Epithelial cell of esophagus (primary cell): ENCODE measurements around the gene TRIM14.
A peak's percentile ranks its signal among the peaks of the same experiment; 100 is the strongest.
"Not testable (repeated sequence)": the region's sequence is repeated elsewhere in the genome, so short reads cannot be mapped to it uniquely, and the experiment has no call there.

ENCODE experiments used
- DNase-seq: peaks from one replicate; pipeline ENCODE4 v3.0.0; 2010; ENCODE audit warnings: low read depth
- H3K4me3 ChIP-seq: 2 replicates; pipeline ENCODE4 v1.5.1; 2011; ENCODE audit warnings: mild to moderate bottlenecking, low read length, control low read depth
- CTCF ChIP-seq: IDR thresholded peaks from 2 replicates; pipeline ENCODE4 v1.5.1; 2011; ENCODE audit warnings: low read depth, mild to moderate bottlenecking, low read length, control low read depth, inconsistent platforms; ENCODE audit not compliant: insufficient read depth; ENCODE audit errors: missing control alignments

Gene TRIM14

DNA sequence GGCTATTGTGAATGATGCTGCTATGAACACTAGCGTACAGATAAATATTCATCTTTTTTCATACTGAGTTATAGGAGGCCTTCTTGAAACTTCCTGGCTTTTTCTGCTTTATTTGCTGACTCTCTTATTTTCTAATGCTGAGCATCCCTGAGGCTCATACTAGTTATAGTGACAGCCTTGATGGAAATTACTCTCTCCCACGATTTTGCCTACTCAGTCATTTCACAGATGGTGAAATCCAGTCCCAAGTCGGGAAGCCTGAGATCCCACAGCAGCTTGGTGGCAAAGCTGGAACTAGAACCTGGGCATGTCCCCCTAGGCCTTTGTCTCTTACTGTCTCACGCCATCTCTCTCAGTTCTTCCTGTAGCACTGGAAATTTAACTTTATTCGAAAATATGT lies 40.1 kb downstream of the TRIM14 start:
- TF ChIP-seq CTCF: no peak
- no peak for DNase-seq

DNA sequence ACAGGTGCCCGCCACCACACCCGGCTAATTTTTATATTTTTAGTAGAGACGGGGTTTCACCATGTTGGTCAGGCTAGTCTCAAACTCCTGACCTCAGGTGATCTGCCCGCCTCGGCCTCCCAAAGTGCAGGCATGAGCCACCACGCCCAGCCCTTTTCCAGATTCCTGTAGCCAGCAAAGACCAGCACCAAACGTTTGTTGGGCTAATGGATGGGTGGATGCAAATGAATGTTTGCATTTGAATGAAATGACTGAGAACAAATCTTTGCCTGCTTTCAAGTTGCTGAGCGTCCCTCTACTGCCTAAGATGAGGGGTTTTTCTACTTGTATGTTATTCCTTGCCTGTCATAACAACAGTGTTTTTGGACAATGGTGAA lies 42.5 kb downstream of the TRIM14 start:
- not testable (repeated sequence) for DNase-seq, H3K4me3 ChIP-seq

More for the DNA sequence above, 40.1 kb downstream of the TRIM14 start:
- H3K4me3 ChIP-seq: no peak overlapping the region

DNA sequence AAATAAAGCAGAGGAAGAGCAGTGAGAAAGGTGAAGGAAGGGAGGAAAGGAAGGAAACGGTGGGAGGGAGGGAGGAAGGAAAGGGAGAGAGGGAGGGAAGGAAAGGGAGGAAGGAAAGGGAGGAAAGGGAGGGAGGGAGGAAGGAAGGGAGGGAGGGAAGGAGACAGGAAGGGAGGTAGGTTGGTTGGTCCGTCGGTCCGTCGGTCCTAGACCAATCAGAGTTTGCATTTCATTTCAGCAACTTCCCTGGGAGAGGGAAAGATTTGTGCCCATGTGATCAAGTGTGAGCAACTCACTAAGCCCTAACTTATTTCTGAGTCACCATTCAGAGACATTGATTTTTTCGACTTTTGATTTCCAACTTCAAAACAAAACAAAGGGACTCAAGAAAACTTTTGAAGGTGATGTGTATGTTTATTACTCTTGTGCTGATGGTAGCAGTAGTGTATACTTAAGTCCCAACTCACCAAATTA lies 43.7 kb downstream of the TRIM14 start:
- H3K4me3 ChIP-seq: no peak overlapping the region
- DNase-seq: peak; percentile 75
- TF ChIP-seq CTCF: no peak

GRCh38 chr9:98074115-98074990 lies 44.7 kb downstream of the TRIM14 start:
- peak; percentile 96 for TF ChIP-seq CTCF
- peak; percentile 61 for DNase-seq
- no peak overlapping the region for H3K4me3 ChIP-seq

- no peak for DNase-seq
- no peak for TF ChIP-seq CTCF
- H3K4me3 ChIP-seq: no peak overlapping the region
Measured at GRCh38 chr9:98071737-98072136, 47.3 kb downstream of the TRIM14 start.

GRCh38 chr9:98070704-98071103 lies 48.3 kb downstream of the TRIM14 start:
- H3K4me3 ChIP-seq: no peak overlapping the region
- DNase-seq: no peak
- no peak for TF ChIP-seq CTCF

DNA sequence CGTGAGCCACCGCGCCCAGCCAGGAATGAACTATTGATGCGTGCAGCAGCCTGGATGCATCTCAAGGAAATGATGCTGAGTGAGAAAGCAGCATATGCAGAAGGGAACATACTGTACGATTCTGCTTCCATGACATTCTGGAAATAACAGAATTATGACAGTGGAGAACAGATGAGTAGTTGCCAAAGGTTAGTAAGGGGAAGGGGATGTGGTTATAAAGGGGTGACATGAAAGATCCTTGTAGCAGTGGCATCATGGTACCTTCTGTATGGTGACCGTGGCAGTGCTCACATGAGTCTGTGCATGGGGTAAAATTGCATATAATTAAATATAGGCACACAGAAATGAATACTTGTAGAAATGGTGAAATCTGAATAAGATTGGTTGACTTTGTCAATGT lies 49.5 kb downstream of the TRIM14 start:
- no peak for TF ChIP-seq CTCF
- no peak overlapping the region for H3K4me3 ChIP-seq
- DNase-seq: no peak
